Kidney tubule cell (primary cell): Measurements from ENCODE around the gene NDUFC2.
A peak's percentile ranks its signal among the peaks of the same experiment; 100 is the strongest.
"Not testable (repeated sequence)": the region's sequence is repeated elsewhere in the genome, so short reads cannot be mapped to it uniquely, and the experiment has no call there.

Experiments used
- DNase-seq: peaks from one replicate; pipeline ENCODE4 v3.0.0-alpha.2; 2018; ENCODE audit warnings: low spot score

Gene NDUFC2

GRCh38 chr11:78079232-78080083, at the start of gene NDUFC2:
Gene NDUFC2 (minus strand): TSS chr11:78079862. CDS start chr11:78079744, 118 bp downstream.
- peak; percentile 83 for DNase-seq

- no peak for DNase-seq
Observed at GRCh38 chr11:78127403-78127802, 47.7 kb upstream of the NDUFC2 start.

- no peak for DNase-seq
Observed at GRCh38 chr11:78112582-78113275, 33.1 kb upstream of the NDUFC2 start.

GRCh38 chr11:78111298-78111697, 31.6 kb upstream of the NDUFC2 start:
- DNase-seq, result no peak

- DNase-seq, result no peak
Observed at GRCh38 chr11:78110830-78111229, 31.2 kb upstream of the NDUFC2 start.

GRCh38 chr11:78110351-78110750, 30.7 kb upstream of the NDUFC2 start:
- no peak for DNase-seq

- no peak for DNase-seq
Observed at GRCh38 chr11:78109081-78110015, 29.7 kb upstream of the NDUFC2 start.

- DNase-seq, result peak; percentile 27
Observed at GRCh38 chr11:78100676-78101472, 21.2 kb upstream of the NDUFC2 start.

GRCh38 chr11:78100261-78100660, 20.6 kb upstream of the NDUFC2 start:
- DNase-seq, result no peak

- no peak for DNase-seq
Observed at GRCh38 chr11:78099666-78100065, 20.0 kb upstream of the NDUFC2 start.

- DNase-seq, result no peak
Observed at GRCh38 chr11:78097666-78098385, 18.2 kb upstream of the NDUFC2 start.

- DNase-seq, result no peak
Observed at GRCh38 chr11:78094250-78094649, 14.6 kb upstream of the NDUFC2 start.

- DNase-seq, result not testable (repeated sequence)
Observed at GRCh38 chr11:78086521-78087074, 6.9 kb upstream of the NDUFC2 start.

- DNase-seq, result no peak
Observed at GRCh38 chr11:78085972-78086371, 6.3 kb upstream of the NDUFC2 start.

- not testable (repeated sequence) for DNase-seq
Observed at GRCh38 chr11:78084506-78084905, 4.8 kb upstream of the NDUFC2 start.

GRCh38 chr11:78083021-78083420, 3.4 kb upstream of the NDUFC2 start:
- no peak for DNase-seq

- DNase-seq, result no peak
Observed at GRCh38 chr11:78082146-78082545, 2.5 kb upstream of the NDUFC2 start.

- DNase-seq, result no peak
Observed at GRCh38 chr11:78081583-78081982, 1.9 kb upstream of the NDUFC2 start.

GRCh38 chr11:78080818-78081495, 1.3 kb upstream of the NDUFC2 start:
- peak; percentile 59 for DNase-seq
